Mesenteric fat pad (tissue), 1 donor: ENCODE results near the gene KCNJ12. TPM values are rescaled to one million over a fixed set of nuclear protein-coding genes. Genes with fewer than 3 reads are reported as not detected.
"Not testable (repeated sequence)": the region's sequence is repeated elsewhere in the genome, so short reads cannot be mapped to it uniquely, and the experiment has no call there.

Source experiments
- DNase-seq: peaks from one replicate; pipeline ENCODE4 v3.0.0-alpha.2; 2020; ENCODE audit warnings: low spot score
- total RNA-seq: library from RNA; stranded (reverse); fragmentation: NEBNext Ultra II Directional; extraction: Animal tissue kit (Norgen Biotek cat#: 25700); gene quantifications from one replicate; pipeline ENCODE4 v1.2.1, GENCODE V29; 2021
- donor health status: DM: yes; HTN: yes; CAD: no.

Gene KCNJ12
- total RNA-seq, 1 donor from 2014 or later = 2.5 TPM

DNA sequence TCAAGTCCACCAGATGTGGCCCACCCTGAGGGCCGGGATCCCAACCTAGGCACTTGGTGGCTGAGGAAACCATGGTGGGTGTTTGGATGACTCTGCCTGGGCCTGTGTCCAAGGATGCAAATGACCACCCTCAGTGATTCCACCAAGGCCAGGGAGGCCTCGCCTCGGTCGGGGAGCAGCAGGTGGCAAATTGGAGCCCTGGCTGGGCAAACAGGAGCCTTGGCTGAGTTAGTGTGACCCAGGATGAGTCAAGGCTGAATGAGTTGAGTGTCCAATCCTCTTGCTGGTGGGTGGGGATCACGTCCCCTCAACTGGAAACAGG lies 62.8 kb downstream of the KCNJ12 start:
- not testable (repeated sequence) for DNase-seq

DNA sequence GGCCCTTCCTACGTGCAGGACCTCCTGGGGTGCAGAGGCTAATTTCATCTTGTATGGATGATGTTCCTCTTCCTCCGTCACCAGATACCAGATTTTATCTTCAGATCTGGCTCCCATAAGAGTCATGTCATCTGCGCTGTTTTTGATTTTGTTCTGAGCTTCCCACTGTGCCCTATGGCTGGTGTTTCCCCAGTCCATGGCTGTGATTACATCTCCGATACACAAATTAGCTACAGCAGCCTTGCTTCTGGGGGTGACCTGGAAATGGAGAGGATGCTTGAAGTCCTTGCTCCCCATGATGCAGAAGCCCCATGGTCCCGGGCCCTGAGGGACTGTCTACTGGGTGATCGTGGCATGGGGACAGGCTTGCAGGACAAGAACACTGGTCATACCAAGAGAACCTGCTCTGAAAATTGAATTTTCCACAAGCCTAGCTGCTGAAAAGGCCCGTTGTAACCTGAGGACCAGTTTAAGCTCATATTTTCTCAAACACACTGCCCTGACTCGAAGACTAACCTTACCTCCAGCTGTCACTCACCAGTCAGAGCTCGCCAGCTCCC lies 69.0 kb downstream of the KCNJ12 start:
- no peak for DNase-seq

DNA sequence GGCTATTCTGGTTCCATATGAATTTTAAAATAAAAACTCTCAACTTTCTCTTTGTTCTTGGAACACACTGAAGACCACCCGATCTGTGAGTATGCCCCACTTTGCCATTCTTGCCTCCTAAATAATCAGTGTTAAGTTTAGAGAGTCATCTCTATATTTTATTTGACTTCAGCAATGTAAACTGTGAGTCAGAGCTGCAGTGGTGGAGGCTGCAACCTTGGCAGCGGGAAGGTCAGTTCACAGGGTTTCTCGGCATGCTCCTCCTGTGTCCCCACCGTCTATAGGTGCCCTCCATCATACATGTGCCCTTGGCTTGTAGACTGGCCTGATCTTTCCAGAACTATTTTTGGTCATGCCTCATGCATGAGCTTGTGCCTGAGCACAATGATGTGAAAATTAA lies 71.4 kb downstream of the KCNJ12 start:
- DNase-seq = not testable (repeated sequence)

DNA sequence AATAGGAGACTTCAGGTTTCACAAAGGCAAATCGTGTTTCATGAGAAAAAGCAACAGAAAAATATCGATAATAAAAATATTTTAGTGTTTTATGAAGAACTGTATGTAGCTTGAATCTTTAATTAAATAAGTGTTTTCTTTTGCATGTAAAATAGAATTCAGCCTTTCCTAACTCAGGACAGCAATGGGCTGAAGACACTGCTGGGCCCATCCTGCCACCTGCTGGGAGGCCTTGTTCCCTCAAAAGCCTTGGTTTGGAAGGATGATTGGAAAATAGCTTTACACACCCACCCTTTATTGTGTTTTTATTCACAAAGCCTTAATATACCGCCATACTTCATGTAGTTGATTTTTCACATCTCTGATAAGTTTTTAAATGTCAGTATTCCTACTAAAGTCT lies 73.7 kb downstream of the KCNJ12 start:
- not testable (repeated sequence) for DNase-seq

DNA sequence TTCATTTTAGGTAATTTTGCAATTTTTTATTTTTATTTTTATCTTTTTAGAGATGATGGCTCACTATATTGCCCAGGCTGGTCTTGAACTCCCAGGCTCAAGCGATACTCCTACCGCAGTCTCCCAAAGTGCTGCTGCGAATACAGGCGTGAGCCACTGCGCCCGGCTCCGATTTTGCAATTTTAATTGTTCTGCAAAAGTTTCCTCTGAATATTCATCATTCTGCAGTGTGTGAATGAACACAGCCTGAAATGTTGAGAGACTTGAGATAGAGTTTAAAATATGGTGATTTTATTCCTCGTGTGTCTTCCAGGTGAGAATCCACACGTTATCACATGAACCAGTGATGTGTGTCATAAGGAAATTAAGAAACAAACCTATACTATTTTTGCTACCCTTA lies 75.8 kb downstream of the KCNJ12 start:
- no peak for DNase-seq

DNA sequence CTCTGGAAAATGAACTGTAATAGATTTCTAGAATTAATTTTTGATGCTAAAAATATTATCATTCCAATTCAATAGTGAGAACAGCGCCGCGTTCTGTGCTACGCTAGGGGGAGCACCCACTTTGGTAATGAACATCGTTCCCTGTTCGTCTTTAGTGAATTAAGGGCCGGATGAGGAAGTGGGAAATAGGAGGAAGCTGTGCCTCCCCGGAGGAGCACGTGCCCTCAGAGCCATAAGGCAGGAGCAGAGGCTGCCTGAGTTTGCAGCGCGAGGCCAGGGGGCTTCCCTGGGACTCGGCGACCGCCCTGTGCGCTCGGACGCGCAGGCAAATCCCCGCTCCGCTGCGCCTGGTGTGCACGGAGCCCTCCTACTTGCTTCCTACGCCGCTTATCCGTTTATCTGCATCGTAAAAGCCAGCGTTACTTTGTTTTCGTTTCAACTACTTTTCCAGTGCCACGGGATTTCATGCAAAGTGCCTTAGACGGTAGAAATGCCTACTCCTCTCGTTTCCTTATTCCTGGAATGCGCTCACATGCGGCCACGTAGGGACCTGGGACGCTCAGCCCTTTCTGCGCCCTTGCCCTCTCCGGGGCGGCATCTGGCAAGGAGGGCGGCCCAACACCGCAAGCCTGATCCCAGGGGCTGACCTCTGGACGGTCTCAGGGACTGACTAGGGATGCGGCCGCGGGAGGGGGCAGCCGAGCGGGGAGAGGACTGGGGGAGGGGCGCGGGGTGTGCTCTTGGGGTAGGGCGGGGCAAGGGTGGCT lies 76.4 kb downstream of the KCNJ12 start:
- DNase-seq = no peak

DNA sequence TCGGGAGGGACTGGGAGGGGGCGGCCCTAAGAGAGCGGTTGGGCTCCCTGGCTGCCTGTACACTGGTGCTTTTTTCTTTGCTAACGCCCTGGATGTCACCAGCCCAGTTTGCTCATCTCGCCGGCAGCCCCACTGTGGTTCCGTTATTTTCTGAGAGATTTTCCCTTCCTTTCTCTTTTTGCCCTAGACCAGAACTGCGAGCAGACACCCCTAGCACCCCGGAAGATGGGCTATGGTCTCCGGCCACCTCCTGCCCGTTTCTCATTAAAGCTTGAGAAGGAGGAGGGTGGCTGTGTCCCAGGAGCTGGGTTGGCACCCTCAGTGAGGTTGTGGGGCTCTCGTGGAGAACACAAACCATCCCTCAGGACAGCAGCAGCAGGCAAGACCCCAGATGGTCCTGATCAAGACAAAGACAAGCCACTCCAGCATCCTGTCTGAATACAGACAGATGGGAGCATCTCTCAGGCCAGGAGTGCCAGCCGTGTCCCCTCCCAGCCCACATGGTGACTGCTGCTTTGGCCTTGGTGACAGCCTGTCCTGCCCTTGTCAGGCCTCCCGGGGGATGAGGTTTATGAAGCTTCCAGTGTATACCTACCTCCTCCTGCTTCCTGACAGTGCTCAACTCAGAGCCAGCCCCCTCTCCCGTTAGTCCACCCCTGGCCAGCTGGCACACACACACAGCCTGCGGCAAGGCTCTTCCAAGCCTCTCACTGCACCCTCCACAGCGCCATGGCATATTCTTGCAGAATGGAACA lies 77.2 kb downstream of the KCNJ12 start:
- DNase-seq = no peak

DNA sequence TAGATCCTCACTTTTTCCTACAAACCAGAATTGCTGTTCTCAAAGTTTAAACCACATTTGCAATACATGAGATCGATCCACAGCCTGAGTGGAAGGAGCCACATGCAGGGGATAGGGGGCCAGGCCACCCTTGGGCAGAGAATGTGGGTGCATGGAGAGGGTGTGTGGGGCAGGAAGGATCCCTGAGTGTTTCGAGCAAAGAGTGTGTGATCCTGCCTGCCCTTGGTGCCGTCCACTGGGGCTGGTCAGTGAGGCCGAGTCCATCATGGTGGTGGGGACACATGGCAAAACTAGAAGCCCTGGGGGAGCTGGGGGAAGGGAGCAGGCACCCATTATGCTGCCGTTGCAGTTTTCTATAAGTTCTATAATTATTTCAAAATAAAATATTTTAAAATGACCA lies 77.8 kb downstream of the KCNJ12 start:
- DNase-seq = not testable (repeated sequence)

DNA sequence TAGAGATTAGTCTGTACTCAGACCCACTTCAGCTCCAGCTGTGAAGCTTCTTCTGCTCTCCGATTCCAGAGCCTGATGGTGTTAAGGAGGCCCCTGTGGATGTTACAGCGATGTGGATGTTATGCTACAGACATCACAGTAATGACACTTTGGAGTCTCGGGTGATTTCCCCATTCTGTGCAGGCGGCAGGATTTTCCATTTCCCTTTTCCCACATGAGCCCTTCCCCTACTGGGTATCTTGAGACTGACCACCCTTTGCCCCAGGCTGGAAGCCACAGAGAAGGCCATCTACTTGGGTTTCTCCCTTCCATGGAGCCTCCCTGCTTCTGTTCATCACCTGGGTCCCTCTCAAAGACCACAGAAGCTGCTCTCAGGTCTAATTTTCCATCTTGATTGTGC lies 78.3 kb downstream of the KCNJ12 start:
- DNase-seq = no peak

DNA sequence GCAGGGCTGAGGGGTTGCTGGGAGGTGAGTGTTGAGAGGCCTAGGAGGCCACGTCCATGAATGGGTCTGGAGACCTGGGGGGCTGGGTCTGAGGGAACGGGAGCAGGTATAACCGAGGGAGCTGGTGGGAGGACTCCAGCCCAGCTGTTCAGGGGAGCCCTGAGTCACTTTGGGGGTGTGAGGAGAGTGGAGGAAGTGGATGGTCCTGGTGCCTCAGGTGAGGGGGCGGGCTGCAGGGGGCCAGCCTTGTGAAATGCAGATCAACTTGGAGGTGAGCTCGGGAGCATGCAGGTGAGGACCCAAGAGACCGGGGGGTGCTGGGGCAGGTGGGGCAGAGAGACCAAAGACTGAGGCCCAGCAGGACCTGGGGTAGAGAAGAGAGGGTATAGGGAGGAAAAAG lies 79.6 kb downstream of the KCNJ12 start:
- no peak for DNase-seq

DNA sequence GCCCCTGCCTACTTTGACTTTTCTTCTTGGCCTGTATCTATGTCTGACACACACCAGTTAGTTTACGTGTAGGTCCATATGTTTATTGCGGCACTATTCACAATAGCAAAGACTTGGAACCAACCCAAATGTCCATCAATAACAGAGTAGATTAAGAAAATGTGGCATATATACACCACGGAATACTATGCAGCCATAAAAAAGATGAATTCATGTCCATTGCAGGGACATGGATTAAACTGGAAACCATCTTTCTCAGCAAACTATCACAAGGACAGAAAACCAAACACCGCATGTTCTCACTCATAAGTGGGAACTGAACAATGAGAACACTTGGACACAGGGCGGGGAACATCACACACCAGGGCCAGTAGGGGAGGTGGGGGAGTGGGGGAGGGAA lies 80.3 kb downstream of the KCNJ12 start:
- DNase-seq = not testable (repeated sequence)

DNA sequence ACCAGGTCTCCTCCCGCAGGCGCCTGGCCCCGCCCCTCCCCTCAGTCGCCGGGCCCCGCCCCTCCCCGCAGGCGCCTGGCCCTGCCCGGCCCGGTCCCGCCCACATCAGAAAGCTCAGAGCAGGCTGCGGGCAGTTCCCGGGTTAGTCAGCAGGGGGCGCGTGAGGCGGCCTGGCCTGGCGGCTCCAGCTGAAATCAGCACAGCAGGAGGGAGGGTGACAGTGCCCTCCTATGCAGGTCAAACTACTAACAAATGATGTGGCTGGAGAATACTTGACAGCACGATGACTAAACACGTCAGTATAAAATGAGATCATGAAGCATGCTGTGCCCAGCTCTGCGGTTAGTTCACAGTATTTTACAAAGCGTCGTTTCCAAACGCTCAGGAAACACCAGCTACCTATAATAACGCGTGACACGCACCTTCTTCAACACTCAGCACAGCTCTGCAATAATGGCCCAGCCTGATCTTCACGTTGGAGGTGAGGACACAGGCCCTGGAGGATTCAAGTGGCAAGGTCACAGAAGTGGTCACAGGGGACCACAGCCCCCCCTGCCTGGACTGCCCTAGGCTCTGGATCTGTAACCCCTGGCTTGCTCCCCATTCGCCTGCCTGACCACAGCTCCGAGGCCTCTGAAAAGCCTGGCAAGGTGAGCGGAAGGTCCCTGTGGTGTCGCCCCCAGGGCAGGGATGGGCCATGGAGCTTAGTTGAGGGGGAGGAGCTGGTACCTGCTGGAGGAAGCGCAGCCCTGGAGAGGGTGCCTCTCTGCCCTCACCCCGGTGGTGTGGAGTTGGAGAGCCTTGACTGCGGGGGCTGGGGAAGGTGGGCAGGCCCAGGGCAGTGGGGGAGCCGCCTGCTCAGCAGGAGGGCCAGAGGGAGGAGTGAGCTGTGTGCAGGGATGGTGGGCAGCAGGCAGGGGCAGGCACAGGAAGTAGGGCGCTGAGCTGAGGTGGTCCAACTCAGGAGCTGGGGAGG lies 81.2 kb downstream of the KCNJ12 start:
- peak; percentile 96 for DNase-seq

DNA sequence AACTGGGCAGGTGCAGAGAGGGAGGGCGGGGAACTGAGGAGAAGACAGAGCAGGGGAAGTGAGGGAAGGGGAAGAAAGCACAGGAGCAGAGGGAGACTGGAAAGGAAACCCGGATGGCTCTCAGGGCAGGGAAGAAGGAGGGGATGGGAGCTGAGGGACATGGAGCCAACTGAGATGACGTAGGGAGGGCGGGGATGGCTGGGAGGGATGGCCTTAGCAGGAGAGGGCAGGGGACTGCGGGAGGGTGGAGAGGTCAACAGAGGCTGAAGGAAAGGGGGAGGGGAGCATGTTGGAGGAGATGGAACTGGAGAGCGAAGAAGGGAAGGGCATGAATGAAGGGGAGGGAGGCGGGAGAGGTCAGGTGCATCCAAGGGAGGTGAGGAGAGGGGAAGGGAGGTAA lies 81.9 kb downstream of the KCNJ12 start:
- DNase-seq = no peak

DNA sequence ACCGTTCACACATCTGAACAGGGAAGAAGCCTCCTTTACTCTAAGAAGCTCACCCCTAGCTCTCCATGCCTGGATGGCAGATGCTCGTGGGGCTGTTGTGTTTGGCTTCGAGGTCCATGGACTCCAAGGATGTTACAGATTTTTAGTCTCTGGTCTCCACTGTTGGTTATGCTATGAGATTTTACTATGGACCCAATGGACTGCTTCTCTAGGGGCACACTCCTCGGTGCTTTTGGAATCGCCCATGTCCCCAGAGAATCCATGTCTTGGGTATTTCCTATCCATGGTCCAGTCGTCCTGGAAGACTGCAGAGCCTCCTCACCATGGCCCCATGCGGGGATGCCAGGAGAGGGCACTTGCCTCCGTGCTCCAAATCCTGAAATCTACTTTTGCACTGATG lies 83.4 kb downstream of the KCNJ12 start:
- DNase-seq = no peak

DNA sequence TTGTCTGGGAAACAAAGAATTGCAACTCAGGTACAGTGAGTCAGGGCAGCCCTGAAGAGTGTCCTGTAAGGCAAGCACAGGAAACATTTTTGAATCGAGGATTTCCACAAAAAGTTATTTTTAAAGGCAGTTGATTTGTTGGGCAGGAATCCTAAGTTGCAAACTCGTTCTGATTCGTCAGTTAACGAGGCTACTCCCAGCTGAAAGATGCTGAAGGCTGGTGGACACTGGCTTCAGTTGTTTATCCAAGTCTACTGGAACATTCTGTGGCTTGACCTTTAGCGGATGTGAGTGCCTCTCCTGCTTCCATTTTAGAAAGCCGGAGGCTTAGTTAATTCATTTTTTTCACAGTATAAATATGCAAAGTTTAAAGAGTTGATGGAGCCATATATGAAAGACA lies 84.2 kb downstream of the KCNJ12 start:
- DNase-seq = no peak

DNA sequence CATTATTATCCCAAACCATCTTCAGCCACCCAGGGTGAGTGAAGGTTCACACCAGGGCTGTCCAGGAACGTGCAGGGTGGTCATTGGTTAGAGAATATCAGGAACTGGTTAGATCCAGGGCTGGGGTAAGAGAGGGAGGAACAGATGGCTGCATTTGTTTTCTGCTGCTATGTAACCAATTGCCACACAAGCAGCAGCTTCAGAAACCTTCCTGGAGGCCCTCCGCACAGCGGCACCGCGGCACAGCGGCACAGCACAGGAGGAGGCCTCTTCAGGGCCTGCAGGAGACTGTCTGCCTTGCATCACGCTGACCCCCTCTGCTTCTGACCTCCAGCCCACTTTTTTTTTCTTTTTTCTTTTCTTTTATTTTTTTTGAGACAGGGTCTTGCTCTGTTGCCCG lies 86.1 kb downstream of the KCNJ12 start:
- no peak for DNase-seq

DNA sequence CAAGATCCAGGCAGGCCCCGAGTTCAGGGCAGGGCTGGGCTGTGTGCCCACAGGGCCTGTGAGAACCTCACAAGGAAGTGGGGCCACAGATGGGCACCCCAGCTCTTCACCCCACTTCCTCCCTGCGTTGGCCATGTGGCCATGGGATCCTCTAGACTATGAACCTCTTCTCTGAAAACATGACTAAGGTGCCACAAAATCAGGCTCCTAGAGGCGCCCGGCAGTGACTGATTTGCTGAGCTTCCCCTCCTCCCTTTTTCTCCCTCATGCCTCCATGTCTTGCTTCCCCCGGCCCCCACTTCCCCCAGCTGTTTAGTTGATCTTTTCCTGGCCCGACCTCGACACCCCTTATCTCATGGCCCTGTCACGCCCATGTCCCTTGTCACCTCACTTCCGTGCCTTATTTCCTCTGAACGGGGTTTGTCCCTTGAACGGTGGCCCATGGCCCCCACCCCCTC lies 87.1 kb downstream of the KCNJ12 start:
- DNase-seq = no peak

DNA sequence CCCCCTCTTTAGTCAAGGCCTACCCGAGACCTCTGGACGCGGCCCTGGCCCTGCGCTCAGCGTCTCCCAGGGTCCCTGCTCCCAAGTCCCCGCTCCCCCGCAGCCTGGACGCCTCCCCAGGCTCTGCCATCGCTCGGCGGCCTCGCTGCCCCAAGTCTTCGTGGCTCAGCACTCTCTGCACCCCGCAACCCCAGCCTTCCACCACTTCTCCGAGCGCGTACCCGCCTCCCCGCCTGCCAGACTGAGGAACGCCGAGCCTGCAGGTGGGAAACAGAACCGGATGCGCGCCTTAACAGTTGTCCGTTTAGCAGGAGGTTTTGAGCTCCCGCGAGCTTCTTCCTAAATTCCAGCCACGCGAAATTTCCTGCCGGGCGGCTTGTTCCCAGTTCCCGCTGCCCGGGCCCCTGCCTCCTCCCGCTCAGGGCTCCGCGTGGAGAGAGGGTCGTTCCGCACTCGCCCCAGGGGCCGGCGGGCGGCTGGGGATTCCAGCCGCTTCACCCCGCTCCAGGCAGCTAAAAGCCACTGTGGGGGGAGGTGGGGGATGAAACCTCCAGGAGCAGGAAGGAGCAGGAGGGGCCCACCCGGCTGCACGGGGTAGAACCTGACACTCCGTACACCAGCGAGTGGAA lies 87.7 kb downstream of the KCNJ12 start:
- no peak for DNase-seq

DNA sequence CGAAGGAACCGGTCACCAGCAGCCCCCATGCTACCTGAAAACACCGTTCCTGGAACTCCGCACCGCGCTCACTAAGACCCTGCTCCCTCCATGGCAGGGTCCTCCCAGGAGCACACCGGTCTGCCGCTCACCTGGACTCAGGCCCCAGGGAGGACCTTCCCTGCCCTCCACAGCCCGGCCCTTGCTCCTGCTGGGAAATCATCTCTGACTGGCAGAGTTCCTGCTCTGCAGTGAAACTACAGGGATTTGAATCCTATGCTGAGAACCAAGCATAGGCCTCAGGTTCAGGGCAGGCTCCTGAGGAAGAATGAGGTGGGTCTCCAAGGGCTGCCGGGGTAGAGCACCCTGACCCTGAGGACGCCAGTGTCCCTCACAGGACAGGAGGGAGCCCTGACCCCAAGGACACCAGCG lies 88.5 kb downstream of the KCNJ12 start:
- no peak for DNase-seq

DNA sequence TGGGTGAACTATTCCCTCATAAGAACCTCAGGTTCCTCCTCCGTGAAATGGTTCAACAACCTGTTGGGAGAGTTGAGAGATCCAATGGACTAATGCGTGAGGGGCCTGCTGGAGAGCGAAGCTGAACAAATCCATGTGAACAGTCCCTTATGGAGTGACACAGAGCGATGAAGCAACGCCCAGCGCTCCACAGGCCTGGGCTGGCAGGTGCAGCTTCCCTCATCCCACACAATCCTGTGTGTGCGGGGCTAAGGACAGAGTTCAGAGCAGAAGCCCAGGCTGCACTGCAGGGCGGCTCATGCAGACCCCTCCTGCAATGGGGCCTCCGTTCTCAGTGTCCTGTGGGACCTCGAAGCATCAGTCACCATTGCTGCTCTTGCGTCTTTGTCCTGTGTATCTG lies 90.4 kb downstream of the KCNJ12 start:
- DNase-seq = no peak

DNA sequence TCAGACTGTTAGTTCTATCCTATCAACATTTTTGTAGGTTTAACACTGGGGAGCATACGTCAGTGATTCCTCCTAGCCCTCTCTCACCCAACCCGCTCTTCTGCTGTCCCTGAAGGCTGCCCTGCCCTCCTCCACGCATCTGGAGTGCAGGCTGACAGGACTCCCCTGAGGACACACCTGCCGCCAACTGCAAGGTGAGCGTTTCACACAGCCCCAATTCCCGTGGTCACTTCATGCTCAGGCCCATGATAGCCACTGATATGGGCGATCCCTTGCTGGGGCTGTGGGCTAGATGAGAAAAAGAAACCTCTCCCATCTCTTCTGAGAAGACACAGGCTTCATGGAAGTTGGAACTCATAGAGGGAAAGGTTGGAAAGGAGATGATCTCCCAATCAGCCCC lies 91.0 kb downstream of the KCNJ12 start:
- DNase-seq = no peak
